ENCODE data around the gene NFASC.

NFASC gene

GRCh38 chr1:205048382-205048781 is 177.7 kb downstream of the NFASC start:
- Histone ChIP-seq H3K4me3 (ENCODE audit: low read depth in 1 of 2, low read length in 2 of 2) (no peak overlapping the region), H3K9ac (ENCODE audit: low read length) (no peak overlapping the region), H3K4me1 (ENCODE audit: insufficient read depth, low read length) (no peaks in the 10 kb centered on the region), H3K36me3 (ENCODE audit: insufficient read depth, low read length) (no peaks in the 10 kb centered on the region), H3K9me3 (ENCODE audit: low read length) (no peaks in the 10 kb centered on the region), H3K27ac (ENCODE audit: low read depth, low read length) (no peak overlapping the region), H3K27me3 (ENCODE audit: control insufficient read depth in 1 of 2, insufficient read depth in 2 of 2, low read length in 2 of 2) (peaks cover 9 to 33% of the 10 kb centered on the region in 2 donors)

DNA sequence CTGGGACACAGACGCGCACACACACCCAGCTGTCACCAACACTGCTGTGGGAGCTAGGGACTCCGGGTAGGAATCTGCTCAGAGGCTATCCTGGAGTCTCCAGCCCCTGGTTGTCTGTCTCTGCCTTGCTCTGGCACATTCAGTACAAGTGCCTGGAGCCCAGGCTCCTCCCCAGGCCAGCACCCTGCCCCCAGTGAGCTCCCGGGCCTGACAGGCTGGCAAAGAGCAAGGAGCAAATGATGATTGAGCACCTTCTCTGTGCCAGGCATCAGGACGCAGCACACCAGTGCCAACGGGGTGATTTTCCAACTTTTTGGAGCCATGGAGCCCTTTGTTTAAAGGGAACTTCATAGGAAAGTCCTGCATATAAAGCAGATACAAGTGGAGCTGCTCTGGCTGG is 178.8 kb downstream of the NFASC start:
- Histone ChIP-seq H3K27ac (ENCODE audit: low read depth, low read length) (no peak overlapping the region), H3K4me3 (ENCODE audit: low read depth in 1 of 2, low read length in 2 of 2) (no peak overlapping the region), H3K36me3 (ENCODE audit: insufficient read depth, low read length) (no peaks in the 10 kb centered on the region), H3K27me3 (ENCODE audit: control insufficient read depth in 1 of 2, insufficient read depth in 2 of 2, low read length in 2 of 2) (peaks cover 9 to 27% of the 10 kb centered on the region in 2 donors), H3K9me3 (ENCODE audit: low read length) (no peaks in the 10 kb centered on the region), H3K9ac (ENCODE audit: low read length) (no peak overlapping the region), H3K4me1 (ENCODE audit: insufficient read depth, low read length) (no peaks in the 10 kb centered on the region)

- Histone ChIP-seq H3K36me3 (ENCODE audit: insufficient read depth, low read length) (no peaks in the 10 kb centered on the region), H3K4me1 (ENCODE audit: insufficient read depth, low read length) (no peaks in the 10 kb centered on the region), H3K9ac (ENCODE audit: low read length) (no peak overlapping the region), H3K27me3 (ENCODE audit: control insufficient read depth in 1 of 2, insufficient read depth in 2 of 2, low read length in 2 of 2) (peaks cover 0 to 10% of the 10 kb centered on the region in 2 donors), H3K9me3 (ENCODE audit: low read length) (no peaks in the 10 kb centered on the region), H3K27ac (ENCODE audit: low read depth, low read length) (no peak overlapping the region), H3K4me3 (ENCODE audit: low read depth in 1 of 2, low read length in 2 of 2) (no peak overlapping the region)
Measured at GRCh38 chr1:205052690-205053089, 182.0 kb downstream of the NFASC start.

DNA sequence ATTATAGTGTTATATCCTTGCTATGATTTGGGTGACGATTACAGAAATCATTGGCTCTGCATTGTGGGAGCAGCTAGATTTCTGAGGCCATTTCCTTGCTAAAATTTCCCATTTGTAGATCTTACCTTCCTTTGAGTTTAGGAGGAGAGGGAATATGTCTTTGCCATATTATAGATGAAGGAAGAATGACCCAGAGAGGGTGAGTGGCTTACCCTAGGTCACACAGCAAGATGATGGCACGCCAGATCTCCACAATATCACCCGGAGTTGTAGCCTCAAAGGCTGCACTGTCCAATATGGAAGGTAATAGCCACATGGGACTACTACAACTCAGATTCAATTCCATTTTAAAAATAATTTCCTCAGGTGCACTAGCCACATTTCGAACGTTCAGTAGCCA is 182.6 kb downstream of the NFASC start:
- Histone ChIP-seq H3K9ac (ENCODE audit: low read length) (no peak overlapping the region), H3K27me3 (ENCODE audit: control insufficient read depth in 1 of 2, insufficient read depth in 2 of 2, low read length in 2 of 2) (peaks cover 0 to 8% of the 10 kb centered on the region in 2 donors)

DNA sequence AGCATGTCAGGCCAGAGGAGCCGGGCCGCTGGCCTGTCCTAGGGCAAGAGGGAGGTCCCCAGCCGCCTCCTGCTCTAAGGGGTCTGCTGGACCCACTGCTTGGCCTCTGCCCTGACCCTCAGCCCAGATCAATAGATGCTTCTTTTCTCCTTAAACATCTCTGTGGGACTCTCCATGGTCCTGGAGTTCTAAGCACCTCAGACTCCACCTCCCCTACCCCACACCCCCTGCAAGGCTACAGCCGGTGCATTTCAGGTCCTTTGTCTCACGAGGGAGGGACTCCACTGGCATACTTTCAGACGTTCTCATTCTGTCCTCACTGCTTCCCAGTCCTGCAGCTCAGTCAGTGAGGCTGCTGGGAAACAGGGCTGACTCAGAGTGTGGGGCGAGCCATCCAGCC is 183.4 kb downstream of the NFASC start:
- H3K4me1 ChIP-seq (ENCODE audit: insufficient read depth, low read length): no peaks in the 10 kb centered on the region
- H3K9me3 ChIP-seq (ENCODE audit: low read length): no peaks in the 10 kb centered on the region
- H3K4me3 ChIP-seq (ENCODE audit: low read depth in 1 of 2, low read length in 2 of 2): no peak overlapping the region
- no peaks in the 10 kb centered on the region for H3K36me3 ChIP-seq (ENCODE audit: insufficient read depth, low read length)
- H3K27me3 ChIP-seq (ENCODE audit: control insufficient read depth in 1 of 2, insufficient read depth in 2 of 2, low read length in 2 of 2): peaks cover 0 to 5% of the 10 kb centered on the region in 2 donors
- no peak overlapping the region for H3K27ac ChIP-seq (ENCODE audit: low read depth, low read length)
- no peak overlapping the region for H3K9ac ChIP-seq (ENCODE audit: low read length)

More for the DNA sequence above, 182.6 kb downstream of the NFASC start:
- Histone ChIP-seq H3K4me3 (ENCODE audit: low read depth in 1 of 2, low read length in 2 of 2) (no peak overlapping the region), H3K27ac (ENCODE audit: low read depth, low read length) (no peak overlapping the region), H3K9me3 (ENCODE audit: low read length) (no peaks in the 10 kb centered on the region), H3K4me1 (ENCODE audit: insufficient read depth, low read length) (no peaks in the 10 kb centered on the region), H3K36me3 (ENCODE audit: insufficient read depth, low read length) (no peaks in the 10 kb centered on the region)

- H3K27ac ChIP-seq (ENCODE audit: low read depth, low read length): no peak overlapping the region
- no peaks in the 10 kb centered on the region for H3K4me1 ChIP-seq (ENCODE audit: insufficient read depth, low read length)
- H3K27me3 ChIP-seq (ENCODE audit: control insufficient read depth in 1 of 2, insufficient read depth in 2 of 2, low read length in 2 of 2): peaks cover 0 to 5% of the 10 kb centered on the region in 2 donors
- no peaks in the 10 kb centered on the region for H3K36me3 ChIP-seq (ENCODE audit: insufficient read depth, low read length)
- H3K9me3 ChIP-seq (ENCODE audit: low read length): no peaks in the 10 kb centered on the region
- no peak overlapping the region for H3K9ac ChIP-seq (ENCODE audit: low read length)
- no peak overlapping the region for H3K4me3 ChIP-seq (ENCODE audit: low read depth in 1 of 2, low read length in 2 of 2)
Measured at GRCh38 chr1:205056188-205056611, 185.5 kb downstream of the NFASC start.

DNA sequence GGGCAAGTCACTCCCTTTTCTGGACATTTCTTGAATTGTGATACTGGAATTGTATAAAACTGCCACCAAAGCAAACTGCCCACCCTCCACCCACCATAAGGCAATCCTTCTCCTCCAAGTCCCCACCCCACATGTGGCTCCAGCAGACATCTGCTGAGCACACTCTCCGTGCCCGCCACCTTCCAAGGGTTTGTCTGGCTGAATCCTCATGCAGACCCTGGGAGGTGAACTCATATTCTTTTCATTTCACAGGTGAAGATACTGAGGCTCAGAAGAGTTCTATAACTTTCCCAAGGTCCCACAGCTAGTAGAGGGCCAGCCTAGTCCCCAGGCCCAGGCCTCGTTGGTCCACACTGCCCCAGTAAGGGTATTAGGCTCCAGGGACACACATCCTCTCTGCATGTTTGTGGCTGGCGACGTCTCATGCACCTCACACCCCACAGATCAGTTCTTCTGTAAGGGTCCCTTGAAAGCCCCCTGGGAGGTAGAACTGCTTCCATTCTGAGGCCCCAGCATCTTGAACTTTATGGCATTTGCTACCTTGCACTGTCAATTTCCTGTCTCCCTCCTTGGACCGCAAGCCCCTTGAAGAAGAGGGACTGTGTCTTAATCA is 186.4 kb downstream of the NFASC start:
- peaks cover 0 to 5% of the 10 kb centered on the region in 2 donors for H3K27me3 ChIP-seq (ENCODE audit: control insufficient read depth in 1 of 2, insufficient read depth in 2 of 2, low read length in 2 of 2)
- H3K9me3 ChIP-seq (ENCODE audit: low read length): no peaks in the 10 kb centered on the region
- H3K4me3 ChIP-seq (ENCODE audit: low read depth in 1 of 2, low read length in 2 of 2): no peak overlapping the region
- H3K9ac ChIP-seq (ENCODE audit: low read length): no peak overlapping the region
- H3K27ac ChIP-seq (ENCODE audit: low read depth, low read length): no peak overlapping the region
- H3K36me3 ChIP-seq (ENCODE audit: insufficient read depth, low read length): no peaks in the 10 kb centered on the region
- H3K4me1 ChIP-seq (ENCODE audit: insufficient read depth, low read length): no peaks in the 10 kb centered on the region

- Histone ChIP-seq H3K9ac (ENCODE audit: low read length) (no peak overlapping the region), H3K4me1 (ENCODE audit: insufficient read depth, low read length) (no peaks in the 10 kb centered on the region), H3K27me3 (ENCODE audit: control insufficient read depth in 1 of 2, insufficient read depth in 2 of 2, low read length in 2 of 2) (peaks cover 0 to 5% of the 10 kb centered on the region in 2 donors), H3K27ac (ENCODE audit: low read depth, low read length) (no peak overlapping the region), H3K4me3 (ENCODE audit: low read depth in 1 of 2, low read length in 2 of 2) (no peak overlapping the region), H3K36me3 (ENCODE audit: insufficient read depth, low read length) (no peaks in the 10 kb centered on the region), H3K9me3 (ENCODE audit: low read length) (no peaks in the 10 kb centered on the region)
Measured at GRCh38 chr1:205057808-205058575, 187.3 kb downstream of the NFASC start.

- peaks cover 0 to 3% of the 10 kb centered on the region in 2 donors for H3K27me3 ChIP-seq (ENCODE audit: control insufficient read depth in 1 of 2, insufficient read depth in 2 of 2, low read length in 2 of 2)
- H3K27ac ChIP-seq (ENCODE audit: low read depth, low read length): no peak overlapping the region
- no peaks in the 10 kb centered on the region for H3K9me3 ChIP-seq (ENCODE audit: low read length)
- no peak overlapping the region for H3K9ac ChIP-seq (ENCODE audit: low read length)
- no peak overlapping the region for H3K4me3 ChIP-seq (ENCODE audit: low read depth in 1 of 2, low read length in 2 of 2)
- no peaks in the 10 kb centered on the region for H3K36me3 ChIP-seq (ENCODE audit: insufficient read depth, low read length)
- no peaks in the 10 kb centered on the region for H3K4me1 ChIP-seq (ENCODE audit: insufficient read depth, low read length)
Measured at GRCh38 chr1:205058853-205059252, 188.2 kb downstream of the NFASC start.

GRCh38 chr1:205059660-205060059 is 189.0 kb downstream of the NFASC start:
- Histone ChIP-seq H3K27ac (ENCODE audit: low read depth, low read length) (no peak overlapping the region), H3K9ac (ENCODE audit: low read length) (no peak overlapping the region)

GRCh38 chr1:205060746-205061145 is 190.1 kb downstream of the NFASC start:
- Histone ChIP-seq H3K9me3 (ENCODE audit: low read length) (no peaks in the 10 kb centered on the region), H3K9ac (ENCODE audit: low read length) (no peak overlapping the region), H3K4me1 (ENCODE audit: insufficient read depth, low read length) (no peaks in the 10 kb centered on the region), H3K4me3 (ENCODE audit: low read depth in 1 of 2, low read length in 2 of 2) (no peak overlapping the region), H3K36me3 (ENCODE audit: insufficient read depth, low read length) (no peaks in the 10 kb centered on the region), H3K27ac (ENCODE audit: low read depth, low read length) (no peak overlapping the region), H3K27me3 (ENCODE audit: control insufficient read depth in 1 of 2, insufficient read depth in 2 of 2, low read length in 2 of 2) (no peaks in the 10 kb centered on the region)

More at GRCh38 chr1:205059660-205060059, 189.0 kb downstream of the NFASC start:
- Histone ChIP-seq H3K36me3 (ENCODE audit: insufficient read depth, low read length) (no peaks in the 10 kb centered on the region), H3K4me1 (ENCODE audit: insufficient read depth, low read length) (no peaks in the 10 kb centered on the region), H3K4me3 (ENCODE audit: low read depth in 1 of 2, low read length in 2 of 2) (no peak overlapping the region), H3K9me3 (ENCODE audit: low read length) (no peaks in the 10 kb centered on the region), H3K27me3 (ENCODE audit: control insufficient read depth in 1 of 2, insufficient read depth in 2 of 2, low read length in 2 of 2) (no peaks in the 10 kb centered on the region)

Measured in muscle layer of colon (tissue), 2 donors.